A549 (cell line): ENCODE results near the gene NDFIP1.

Experiments
- EP300 ChIP-seq, 2 experiments: fragments of >200 bp; sonication (Bioruptor Twin); formaldehyde crosslinking; IDR thresholded peaks; 2 replicates in 1 of 2; 3 replicates in 1 of 2; pipeline ENCODE4 v1.6.1; 2016 to 2017
- KDM1A ChIP-seq: fragments of 200-600 bp; sonication (generic); IDR thresholded peaks from 2 replicates; pipeline ENCODE4 v1.6.1; 2016; ENCODE audit warnings: low read depth, mild to moderate bottlenecking
- POLR2A ChIP-seq: IDR thresholded peaks from 2 replicates; pipeline ENCODE4 v1.6.1; 2012; ENCODE audit warnings: mild to moderate bottlenecking, low read length

- no peak for TF ChIP-seq EP300 (IDR thresholded peaks at IDR 0.05)
- no peak for TF ChIP-seq KDM1A
- no peak for TF ChIP-seq POLR2A
Measured at GRCh38 chr5:142082182-142082781, 26.3 kb upstream of the NDFIP1 start.
